Ammon's horn (tissue), 1 donor: ENCODE measurements around the gene TLE7.

ENCODE experiments used
- DNase-seq: peaks from one replicate; pipeline ENCODE4 v3.0.0-alpha.2; 2016; ENCODE audit warnings: low spot score

The TLE7 gene

GRCh38 chr16:71442051-71442440, at the start of gene TLE7:
TSS of gene TLE7 (minus strand) at chr16:71442054. CDS start at chr16:71433324, 8,730 bp downstream.
- DNase-seq, result no peak

- no peak for DNase-seq
These were observed 49.2 kb upstream of the TLE7 start for GRCh38 chr16:71491054-71491453.

- DNase-seq, result no peak
These were observed 48.5 kb upstream of the TLE7 start for GRCh38 chr16:71490361-71490760.

- DNase-seq, result no peak
These were observed 47.3 kb upstream of the TLE7 start, which contains the start of gene ZNF19 for GRCh38 chr16:71489122-71489521. TSS of gene ZNF19 (minus strand) at chr16:71489324. CDS start at chr16:71482114, 7,210 bp downstream.

- peak; percentile 98 for DNase-seq
These were observed 42.4 kb upstream of the TLE7 start for GRCh38 chr16:71484006-71484893.

- no peak for DNase-seq
These were observed 40.7 kb upstream of the TLE7 start for GRCh38 chr16:71482569-71482968.

GRCh38 chr16:71480956-71481355, 39.1 kb upstream of the TLE7 start:
- no peak for DNase-seq

GRCh38 chr16:71479420-71479819, 37.6 kb upstream of the TLE7 start:
- DNase-seq, result peak; percentile 59

GRCh38 chr16:71476457-71477124, 34.7 kb upstream of the TLE7 start:
- no peak for DNase-seq

GRCh38 chr16:71474864-71475263, 33.0 kb upstream of the TLE7 start:
- no peak for DNase-seq

GRCh38 chr16:71473891-71474290, 32.0 kb upstream of the TLE7 start:
- DNase-seq, result no peak

- DNase-seq, result no peak
These were observed 31.1 kb upstream of the TLE7 start for GRCh38 chr16:71472931-71473330.

- DNase-seq, result no peak
These were observed 30.2 kb upstream of the TLE7 start for GRCh38 chr16:71472051-71472450.

- no peak for DNase-seq
These were observed 26.0 kb upstream of the TLE7 start for GRCh38 chr16:71467810-71468209.

GRCh38 chr16:71464231-71464630, 22.4 kb upstream of the TLE7 start:
- DNase-seq, result no peak

- peak; percentile 89 for DNase-seq
These were observed 20.1 kb upstream of the TLE7 start, which contains the start of gene ZNF23 for GRCh38 chr16:71461686-71462648. TSS of gene ZNF23 (minus strand) at chr16:71462247. CDS start at chr16:71456796, 5,451 bp downstream.

- DNase-seq, result no peak
These were observed 19.1 kb upstream of the TLE7 start for GRCh38 chr16:71460941-71461340.

GRCh38 chr16:71460236-71460635, 18.4 kb upstream of the TLE7 start:
- DNase-seq, result no peak

- DNase-seq, result no peak
These were observed 17.7 kb upstream of the TLE7 start for GRCh38 chr16:71459510-71459909.

GRCh38 chr16:71456801-71457200, 14.9 kb upstream of the TLE7 start:
- no peak for DNase-seq

GRCh38 chr16:71453036-71453435, 11.2 kb upstream of the TLE7 start:
- DNase-seq, result no peak

GRCh38 chr16:71449020-71449419, 7.2 kb upstream of the TLE7 start:
- no peak for DNase-seq
